ENCODE data around the gene FBLN2. TPM values are rescaled to one million over a fixed set of nuclear protein-coding genes. Genes with fewer than 3 reads are reported as not detected.

FBLN2 gene
- total RNA-seq, 2 donors from 2014 or later, result 10.5 to 24.1 TPM

GRCh38 chr3:13568515-13569028, 19.6 kb downstream of the FBLN2 start:
- DNase-seq, result no peak
- Histone ChIP-seq H3K9ac (ENCODE audit: low read depth in 2 of 2, low read length in 2 of 2) (no peak overlapping the region), H3K36me3 (no peaks in the 10 kb centered on the region), H3K27me3 (no peaks in the 10 kb centered on the region), H3K9me3 (no peaks in the 10 kb centered on the region), H3K4me3 (no peak overlapping the region), H3K27ac (no peak overlapping the region), H3K4me1 (no peaks in the 10 kb centered on the region)
- intact Hi-C loops (cut with DNase I), result no loop called here
- no peak for TF ChIP-seq CTCF (IDR thresholded peaks at IDR 0.05)

- H3K9me3 ChIP-seq, result no peaks in the 10 kb centered on the region
- intact Hi-C loops (cut with DNase I), result no loop called here
- H3K4me1 ChIP-seq, result no peaks in the 10 kb centered on the region
- no peak overlapping the region for H3K27ac ChIP-seq
- DNase-seq, result no peak
- no peaks in the 10 kb centered on the region for H3K36me3 ChIP-seq
- no peak for TF ChIP-seq CTCF (IDR thresholded peaks at IDR 0.05)
- no peak overlapping the region for H3K9ac ChIP-seq (ENCODE audit: low read depth in 2 of 2, low read length in 2 of 2)
- no peak overlapping the region for H3K4me3 ChIP-seq
- no peaks in the 10 kb centered on the region for H3K27me3 ChIP-seq
Measured at GRCh38 chr3:13569201-13569600, 20.3 kb downstream of the FBLN2 start.

GRCh38 chr3:13569641-13570390, 20.9 kb downstream of the FBLN2 start:
- Histone ChIP-seq H3K4me3 (no peak overlapping the region), H3K27ac (no peak overlapping the region), H3K4me1 (no peaks in the 10 kb centered on the region), H3K9ac (ENCODE audit: low read depth in 2 of 2, low read length in 2 of 2) (no peak overlapping the region), H3K36me3 (no peaks in the 10 kb centered on the region), H3K9me3 (no peaks in the 10 kb centered on the region), H3K27me3 (no peaks in the 10 kb centered on the region)
- no peak for TF ChIP-seq CTCF (IDR thresholded peaks at IDR 0.05)
- no peak for DNase-seq
- intact Hi-C loops (cut with DNase I), result no loop called here

GRCh38 chr3:13570391-13571194, 21.7 kb downstream of the FBLN2 start:
- no peak for TF ChIP-seq CTCF (IDR thresholded peaks at IDR 0.05)
- H3K36me3 ChIP-seq, result no peaks in the 10 kb centered on the region
- no peak overlapping the region for H3K9ac ChIP-seq (ENCODE audit: low read depth in 2 of 2, low read length in 2 of 2)
- no peak for DNase-seq
- H3K4me1 ChIP-seq, result no peaks in the 10 kb centered on the region
- intact Hi-C loops (cut with DNase I), result no loop called here
- H3K27ac ChIP-seq, result no peak overlapping the region
- H3K4me3 ChIP-seq, result no peak overlapping the region
- no peaks in the 10 kb centered on the region for H3K27me3 ChIP-seq
- no peaks in the 10 kb centered on the region for H3K9me3 ChIP-seq

GRCh38 chr3:13571264-13571663, 22.3 kb downstream of the FBLN2 start:
- H3K4me3 ChIP-seq, result no peak overlapping the region
- H3K9me3 ChIP-seq, result no peaks in the 10 kb centered on the region
- intact Hi-C loops (cut with DNase I), result no loop called here
- no peak for TF ChIP-seq CTCF (IDR thresholded peaks at IDR 0.05)
- no peak overlapping the region for H3K27ac ChIP-seq
- no peaks in the 10 kb centered on the region for H3K36me3 ChIP-seq
- H3K27me3 ChIP-seq, result no peaks in the 10 kb centered on the region
- no peak overlapping the region for H3K9ac ChIP-seq (ENCODE audit: low read depth in 2 of 2, low read length in 2 of 2)
- no peaks in the 10 kb centered on the region for H3K4me1 ChIP-seq
- DNase-seq, result no peak
